DMS153 (cell line): ENCODE results near the gene PLCZ1.
"Not testable (repeated sequence)": the region's sequence is repeated elsewhere in the genome, so short reads cannot be mapped to it uniquely, and the experiment has no call there.

Experiments used
- DNase-seq: peaks from one replicate; lab custom pipeline; 2025; lab: John Stamatoyannopoulos, UW

The PLCZ1 gene

DNA sequence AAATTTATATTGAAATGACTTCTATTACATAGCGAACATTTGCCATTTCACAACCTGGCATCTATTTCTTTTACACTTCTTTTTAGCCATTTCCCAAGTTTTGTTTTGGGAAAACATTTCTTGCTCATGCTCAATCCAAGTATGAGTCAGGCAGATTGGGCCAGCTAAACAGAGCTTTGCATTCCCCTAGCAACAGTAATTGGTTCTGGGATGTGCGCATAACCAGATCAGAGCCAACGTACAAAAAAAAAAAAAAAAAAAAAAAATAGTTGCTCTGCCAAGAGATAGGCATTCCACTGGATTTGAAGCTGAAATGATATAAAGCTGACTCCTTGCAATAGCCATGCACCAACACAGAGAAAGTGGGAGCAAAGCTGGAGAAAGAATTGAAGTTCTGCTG is 37.5 kb downstream of the PLCZ1 start:
- no peak for DNase-seq

DNA sequence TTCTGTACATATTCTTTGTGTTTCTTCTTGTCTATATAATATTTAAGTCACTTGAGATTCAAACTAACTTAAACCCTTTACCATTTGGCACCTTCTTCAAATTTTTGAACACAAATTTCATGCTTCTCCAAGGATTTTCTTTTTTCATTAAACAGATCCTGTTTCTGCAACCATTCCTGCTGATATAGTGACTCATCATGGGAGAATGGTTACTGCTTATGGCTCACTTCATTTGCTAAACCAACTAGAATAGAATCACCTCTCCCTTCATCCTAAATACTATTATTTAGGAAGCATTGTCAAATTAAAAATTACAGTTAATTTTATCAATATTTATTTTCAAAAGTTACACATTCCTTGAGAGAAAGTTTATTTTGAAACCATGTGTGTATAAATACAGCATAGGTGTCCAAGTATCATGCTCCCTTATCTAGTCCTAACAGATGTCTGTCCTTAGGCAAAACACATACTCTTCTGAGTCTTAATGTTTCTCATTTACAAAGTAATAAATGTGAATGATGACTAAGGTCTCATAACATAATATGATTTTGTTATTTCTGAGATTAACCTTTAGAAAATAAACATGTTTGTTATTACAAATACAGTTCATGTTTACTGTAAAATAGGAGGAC is 40.7 kb downstream of the PLCZ1 start:
- DNase-seq = no peak

DNA sequence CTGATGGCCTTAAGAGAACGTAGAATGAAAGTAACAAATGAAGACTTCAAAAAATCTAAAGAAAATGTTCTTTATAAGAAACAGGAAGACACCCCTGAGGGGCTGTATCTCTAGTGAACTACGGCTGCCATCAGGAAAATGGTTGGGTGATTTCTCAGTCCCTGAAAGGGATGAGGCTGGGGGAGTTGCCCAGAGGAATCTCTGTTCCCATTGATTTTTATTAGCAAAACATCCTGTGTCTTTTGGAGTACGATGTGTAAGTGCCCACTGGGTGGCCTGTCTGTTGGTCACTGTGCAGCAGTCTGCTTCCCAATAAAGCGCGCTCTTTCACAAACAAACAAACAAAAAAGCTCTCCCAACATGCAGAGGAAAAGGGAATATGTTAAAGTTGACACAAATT is 43.8 kb downstream of the PLCZ1 start:
- DNase-seq = not testable (repeated sequence)

DNA sequence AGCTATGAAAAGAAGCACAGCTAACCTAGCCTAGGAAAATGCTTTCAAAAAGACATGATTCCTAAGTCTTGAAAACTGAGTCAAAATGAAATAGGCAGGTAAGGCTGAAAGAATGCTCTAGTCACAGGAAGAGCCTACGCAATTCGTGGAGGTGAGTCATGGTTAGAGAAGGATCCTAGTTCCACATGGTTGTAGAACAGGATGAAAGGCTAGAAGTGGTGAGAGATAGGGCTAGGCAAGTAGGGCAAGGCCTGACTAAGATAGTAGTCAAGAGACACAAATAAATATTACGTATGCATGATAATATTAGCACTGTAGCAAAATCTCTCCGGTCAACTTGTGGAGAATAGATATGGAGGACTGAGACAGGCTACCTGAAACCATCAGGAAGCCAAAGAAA is 47.2 kb downstream of the PLCZ1 start:
- DNase-seq = no peak

DNA sequence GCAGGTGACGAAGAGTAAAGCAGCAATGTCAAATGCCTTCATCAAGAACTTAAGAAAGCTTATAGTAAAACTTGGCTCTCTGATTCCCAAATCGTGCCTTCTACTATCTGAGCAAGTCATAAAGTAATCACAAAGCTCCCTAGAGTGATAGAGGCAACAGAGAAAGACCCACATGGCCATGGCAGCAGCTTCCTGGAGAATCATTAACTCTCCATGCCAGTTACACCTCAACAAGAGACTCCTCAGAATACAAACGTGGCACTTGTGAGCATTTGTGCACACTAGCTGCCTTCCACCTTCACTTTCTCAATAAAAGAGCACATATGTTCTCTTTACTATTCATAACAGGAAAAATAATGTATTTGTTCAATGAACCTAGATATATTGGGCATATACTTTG is 48.0 kb downstream of the PLCZ1 start:
- no peak for DNase-seq

DNA sequence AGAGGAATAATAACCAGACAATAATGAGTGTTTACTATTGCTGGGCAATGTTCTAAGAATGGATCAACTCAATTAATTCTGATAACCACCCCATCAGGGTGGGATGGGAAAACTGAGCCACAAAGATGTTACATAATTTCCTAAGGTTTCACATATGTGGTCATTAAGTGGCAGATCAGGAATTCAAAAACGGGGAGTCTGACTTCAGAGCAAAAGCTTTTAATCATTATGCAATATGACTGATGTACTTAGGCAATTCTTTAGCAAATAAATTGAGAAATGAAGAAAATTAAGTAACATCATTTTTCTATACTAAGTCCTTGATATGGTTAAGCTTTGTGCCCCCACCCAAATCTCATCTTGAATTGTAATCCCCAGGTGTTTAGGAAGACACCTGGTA is 53.4 kb downstream of the PLCZ1 start:
- no peak for DNase-seq

DNA sequence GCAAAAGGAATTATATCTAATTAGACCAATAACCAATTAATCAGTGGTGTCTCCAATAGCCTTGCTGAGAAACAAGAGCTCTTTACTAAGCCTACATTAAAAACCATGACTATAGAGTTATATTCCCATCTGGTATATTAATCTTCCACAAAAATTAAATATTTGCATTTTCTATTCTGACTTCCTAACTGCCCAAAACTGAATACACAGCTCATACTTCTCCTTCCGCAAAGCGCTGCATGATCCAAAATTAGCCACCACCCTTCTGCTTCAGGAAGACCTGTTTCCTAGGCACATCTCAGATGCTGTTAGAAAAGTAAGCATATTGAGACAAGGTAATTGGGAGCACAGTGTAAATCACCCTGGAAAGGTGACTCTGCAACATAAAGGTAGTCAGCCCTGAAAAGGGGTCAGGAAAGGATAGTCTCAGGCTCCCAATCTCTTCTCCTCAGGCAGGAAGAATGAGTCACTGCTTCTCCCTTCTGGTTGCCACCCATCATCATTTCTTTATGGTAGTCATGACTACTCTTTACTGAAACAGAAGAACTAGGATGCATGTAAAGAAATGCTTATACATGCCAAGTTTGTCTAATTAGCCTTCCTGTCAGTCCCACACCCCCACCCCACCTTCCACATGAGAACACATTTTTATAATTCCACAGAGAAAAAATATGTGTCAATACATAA is 54.3 kb downstream of the PLCZ1 start:
- DNase-seq = no peak

DNA sequence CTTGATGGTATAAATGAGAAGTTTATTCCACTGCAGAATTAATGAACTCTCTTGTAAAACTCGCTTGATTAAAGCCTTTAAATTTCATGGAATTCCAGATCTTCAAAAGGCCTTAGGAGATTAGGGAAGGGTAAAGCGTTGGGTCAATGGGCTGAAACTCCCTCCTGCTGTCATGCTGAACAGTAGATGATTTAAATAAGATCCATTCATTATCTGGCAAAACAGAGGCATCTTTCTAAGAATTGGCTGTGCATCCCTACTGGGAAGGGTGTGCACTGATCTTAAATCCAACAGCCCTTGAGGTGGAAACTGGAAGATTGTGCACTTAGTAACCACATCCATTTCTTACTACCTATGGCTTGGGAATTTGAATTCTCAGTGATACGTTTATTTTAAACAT is 56.0 kb downstream of the PLCZ1 start:
- no peak for DNase-seq

DNA sequence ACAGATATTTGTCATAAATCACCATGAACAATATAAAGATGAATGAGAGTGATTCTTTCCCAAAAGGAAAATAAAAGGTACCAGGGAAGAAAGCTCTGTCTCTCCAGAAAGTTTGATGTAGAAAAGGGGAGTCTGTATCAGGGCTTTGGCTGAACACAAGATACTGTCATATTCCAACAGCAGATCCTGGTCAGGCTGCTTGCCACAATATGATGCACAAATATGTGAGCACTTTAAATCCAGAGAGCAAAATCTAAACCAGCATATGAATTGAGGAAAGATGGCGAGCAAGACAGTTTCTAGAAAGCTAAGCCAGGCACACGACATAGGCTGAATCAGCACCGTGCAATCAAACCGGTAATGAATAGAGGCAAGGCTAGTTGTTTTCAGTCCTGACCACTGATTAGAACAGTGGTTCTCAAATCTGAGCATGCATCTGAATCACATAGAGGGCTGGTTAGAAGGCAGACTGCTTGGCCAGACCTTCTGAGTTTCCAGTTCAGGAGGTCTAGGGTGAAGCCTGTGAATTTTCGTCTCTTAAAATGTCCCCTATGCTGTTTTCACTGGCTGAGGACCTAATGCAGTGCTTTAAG is 60.7 kb downstream of the PLCZ1 start:
- DNase-seq = no peak

DNA sequence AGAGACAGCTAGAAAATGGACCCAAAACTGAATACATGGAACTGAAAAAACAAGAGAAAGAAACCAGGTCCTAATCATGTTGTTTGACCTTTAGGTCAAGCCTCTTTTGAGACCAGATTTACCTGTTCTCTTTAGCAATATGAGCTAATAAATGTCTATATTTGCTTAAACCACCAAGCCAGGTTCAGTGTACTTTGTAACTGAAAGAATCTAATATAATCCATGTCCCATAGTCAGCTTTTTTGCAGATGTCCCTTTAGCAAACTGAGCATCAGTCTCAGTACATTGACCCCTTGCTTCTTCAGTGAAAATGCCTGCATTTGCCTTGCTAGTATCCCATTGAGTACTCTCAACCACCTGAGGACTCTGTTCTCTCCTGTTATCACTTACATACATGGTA is 61.7 kb downstream of the PLCZ1 start:
- DNase-seq = no peak

DNA sequence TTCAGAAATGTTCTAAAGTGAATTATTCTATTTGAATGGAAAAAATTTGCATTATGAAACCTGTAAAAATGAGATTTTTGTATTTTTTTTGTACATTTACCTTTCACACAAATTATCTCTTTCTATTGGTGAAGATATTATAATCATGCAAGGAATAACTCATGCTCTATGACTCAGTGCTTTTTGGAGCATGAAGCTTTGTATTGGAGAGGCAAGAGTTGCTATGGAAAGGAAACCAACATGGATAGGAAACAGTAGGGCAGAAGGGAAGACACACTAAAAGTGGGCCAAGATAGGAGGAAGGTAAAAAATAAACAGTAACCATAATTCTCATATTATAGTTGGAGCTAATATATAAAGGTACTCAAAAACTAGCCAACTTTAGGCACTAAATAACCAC is 79.0 kb downstream of the PLCZ1 start:
- no peak for DNase-seq

DNA sequence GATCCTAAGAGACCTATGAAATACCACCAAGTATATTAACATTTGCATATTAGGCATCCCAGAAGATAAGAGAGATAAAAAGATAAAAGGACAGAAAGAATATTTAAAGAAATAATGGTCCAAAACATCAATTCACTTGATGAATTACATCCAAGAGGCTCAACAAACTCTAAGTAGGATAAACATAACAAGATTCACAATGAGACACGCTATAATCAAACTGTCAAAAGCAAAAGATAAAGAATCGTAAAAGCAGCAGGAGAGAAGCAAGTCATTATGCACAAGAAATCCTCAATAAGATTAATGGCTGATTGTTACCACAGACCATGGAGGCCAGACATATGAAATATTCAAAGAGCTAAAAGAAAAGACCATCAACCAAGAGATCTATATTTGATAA is 79.6 kb downstream of the PLCZ1 start:
- no peak for DNase-seq

DNA sequence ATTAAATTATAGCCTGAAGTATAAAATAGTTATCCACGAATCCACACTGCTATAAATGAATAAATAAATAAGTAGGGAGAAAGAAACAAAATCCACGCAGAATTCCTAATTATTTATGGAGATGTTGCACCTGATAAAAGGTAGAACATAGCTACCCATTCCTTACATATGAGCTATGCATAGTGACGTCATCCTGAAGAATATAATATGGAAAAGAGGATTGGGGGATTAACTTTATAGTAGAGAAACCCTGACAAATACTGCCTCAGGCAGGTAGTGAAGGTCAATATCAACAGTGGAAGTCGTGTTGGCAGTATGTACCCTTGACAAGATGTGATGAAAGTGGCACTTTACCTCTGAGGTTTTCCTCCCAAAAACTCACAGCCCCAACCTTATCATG is 82.5 kb downstream of the PLCZ1 start:
- DNase-seq = no peak

DNA sequence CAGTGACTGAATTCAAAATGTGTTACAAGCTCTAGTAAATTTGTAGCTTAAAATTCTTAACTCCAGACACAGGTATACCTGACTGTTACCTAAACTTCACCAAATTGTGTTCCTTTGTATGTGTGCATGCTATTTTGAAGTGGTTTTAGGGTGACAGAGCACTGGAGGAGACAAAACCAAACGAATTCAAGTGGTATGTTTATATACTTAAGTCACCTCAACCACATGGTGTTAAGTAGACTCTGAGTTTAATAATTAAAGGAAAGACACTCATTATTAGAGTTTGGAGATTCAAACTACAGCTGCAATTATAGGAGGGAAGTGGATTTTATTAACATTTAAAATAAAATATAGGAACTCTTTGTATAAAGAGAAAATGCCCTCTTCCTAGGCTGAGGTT is 84.3 kb downstream of the PLCZ1 start:
- no peak for DNase-seq

DNA sequence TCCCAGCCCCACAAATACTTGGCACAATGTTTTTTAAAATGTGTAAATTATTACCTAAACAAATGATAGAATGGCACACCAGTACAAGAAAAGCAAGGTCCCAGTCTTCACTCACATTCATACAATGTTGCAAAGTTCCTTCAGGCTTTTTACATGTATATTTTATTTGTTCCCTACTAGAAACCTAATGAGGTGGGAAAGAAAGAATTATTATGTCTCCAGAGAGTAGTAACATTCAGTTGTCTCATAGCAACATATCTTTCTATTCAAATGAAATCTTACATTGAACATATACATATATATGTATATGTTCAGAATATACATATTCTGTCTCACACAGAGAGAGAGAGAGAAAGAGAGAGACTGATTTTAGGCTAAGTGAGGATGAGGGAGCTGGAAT is 85.2 kb downstream of the PLCZ1 start:
- DNase-seq = no peak

DNA sequence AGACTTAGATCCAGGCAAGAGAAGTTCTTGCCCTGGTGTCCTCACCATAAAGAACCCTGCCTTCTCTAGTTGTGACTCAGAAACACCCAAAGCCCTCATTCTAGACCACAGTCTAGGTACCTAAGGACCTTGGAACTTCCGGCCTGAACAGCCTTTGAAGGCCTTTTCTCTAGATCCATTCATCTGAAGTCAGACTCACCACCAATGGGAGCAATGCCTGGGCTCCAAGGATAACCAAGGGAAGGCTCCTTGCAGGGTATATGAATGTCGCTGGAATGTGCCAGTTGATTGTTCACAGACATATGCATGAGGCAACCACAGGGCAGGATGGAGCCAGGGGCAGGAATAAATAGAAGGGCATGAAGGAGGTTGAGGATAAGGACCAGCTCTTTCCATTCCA is 86.3 kb downstream of the PLCZ1 start:
- DNase-seq = no peak

DNA sequence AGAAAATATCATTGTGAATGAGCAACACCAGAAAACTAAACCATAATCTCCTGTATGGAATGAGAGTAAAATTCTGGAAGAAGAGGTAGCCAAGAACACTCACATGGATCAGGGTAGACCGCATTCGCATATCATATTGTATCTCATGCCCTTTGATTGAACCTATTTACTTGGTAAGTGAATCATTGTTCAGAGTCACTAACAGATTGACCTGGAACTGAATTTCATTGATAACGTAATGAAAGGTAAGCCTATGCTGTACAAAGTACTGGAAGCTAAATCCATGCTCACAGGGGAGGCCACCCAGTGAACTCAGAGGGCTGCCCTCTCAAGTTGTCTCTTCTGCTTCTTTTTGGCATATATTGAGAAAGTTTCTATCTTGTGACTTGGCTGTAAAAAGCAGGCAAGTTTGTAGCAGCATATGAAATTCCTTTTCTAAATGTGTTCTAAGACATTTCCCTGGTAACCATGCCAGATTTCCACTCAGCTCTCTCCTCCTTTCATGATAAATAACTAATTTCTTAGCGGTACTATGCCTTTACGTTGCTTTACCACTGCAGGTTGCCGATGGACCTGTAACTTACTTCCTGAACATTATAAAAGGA is 91.4 kb downstream of the PLCZ1 start:
- DNase-seq = no peak

DNA sequence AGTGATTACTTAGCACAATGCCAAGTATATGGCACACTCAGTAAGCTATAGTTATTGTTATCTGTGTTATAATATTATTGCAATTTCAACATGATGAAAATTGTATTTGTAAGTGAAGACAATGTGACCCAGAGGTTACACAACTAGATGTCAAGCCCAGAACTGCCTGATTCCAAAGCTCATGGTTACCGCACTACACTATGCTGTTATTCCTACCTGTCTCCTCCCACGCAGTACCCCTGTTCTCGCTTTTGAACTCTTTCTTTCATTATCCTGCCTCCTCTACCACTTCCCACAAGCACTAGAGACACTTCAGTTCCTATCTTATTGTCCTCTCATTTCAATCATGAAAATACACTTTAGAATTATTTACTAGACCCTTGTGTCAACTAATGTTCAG is 93.2 kb downstream of the PLCZ1 start:
- no peak for DNase-seq

DNA sequence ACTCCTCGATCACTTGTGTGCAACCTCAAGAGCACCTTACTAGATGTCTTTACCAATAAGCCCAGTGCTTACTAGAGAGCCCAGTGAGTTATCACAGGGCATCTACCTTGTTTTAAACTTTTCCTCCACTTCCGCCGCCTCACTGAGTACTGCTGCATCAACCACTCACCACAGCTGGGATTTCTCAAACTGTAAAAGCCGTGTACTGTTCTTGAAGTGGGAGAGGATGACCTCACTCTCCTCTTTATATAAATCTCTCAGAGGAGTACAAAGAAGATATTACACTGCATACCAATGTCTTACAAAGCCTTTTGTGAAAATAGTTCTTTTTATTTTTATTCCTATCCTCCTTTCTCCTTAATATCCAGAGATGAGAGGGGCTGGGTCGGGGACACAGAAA is 94.1 kb downstream of the PLCZ1 start:
- no peak for DNase-seq

DNA sequence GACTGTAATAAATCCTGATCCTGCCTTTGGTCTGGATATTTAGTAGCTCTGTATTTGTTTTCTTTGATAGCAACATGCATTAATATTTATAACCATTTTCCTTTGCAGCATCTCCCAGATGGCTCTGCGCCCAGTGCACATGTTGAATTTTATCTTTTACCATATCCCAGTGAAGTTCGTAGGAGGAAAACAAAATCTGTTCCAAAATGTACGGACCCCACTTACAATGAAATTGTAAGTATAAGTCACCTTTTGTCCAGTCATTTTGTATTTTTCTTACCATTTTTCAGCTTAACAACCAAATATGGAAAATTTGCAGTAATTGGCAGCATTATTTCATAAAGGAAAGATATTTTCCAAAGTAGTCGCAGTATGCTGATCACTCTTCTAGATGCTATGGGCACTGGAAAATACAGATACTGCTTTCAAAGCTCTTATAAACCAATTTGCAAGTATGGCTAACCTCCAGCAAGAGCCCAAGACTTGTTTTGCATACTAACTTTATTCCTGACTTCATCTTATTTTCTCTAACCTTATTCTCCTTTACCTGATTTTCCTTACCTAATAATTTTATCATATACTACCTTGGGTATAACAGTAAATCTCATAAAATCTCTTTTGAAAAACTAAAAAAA is 97.4 kb downstream of the PLCZ1 start:
- DNase-seq = no peak

DNA sequence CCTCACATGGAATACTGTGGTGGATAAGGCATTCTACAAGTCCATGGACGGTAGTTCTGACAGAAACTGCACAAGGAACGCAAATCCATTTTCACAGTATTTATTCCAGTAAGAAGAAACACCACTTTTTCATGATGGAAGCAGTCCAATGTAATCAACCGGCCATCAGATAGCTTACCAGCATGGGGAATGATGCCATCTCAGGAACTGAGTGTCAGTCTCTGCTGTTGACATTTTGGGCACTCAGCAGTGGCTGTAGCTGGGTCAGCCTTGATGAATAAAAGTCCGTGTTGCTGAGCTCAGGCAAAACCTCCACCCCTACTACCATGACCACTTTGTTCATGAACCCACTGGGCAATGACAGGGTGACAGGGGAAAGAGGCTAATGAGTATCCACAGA is 103.4 kb downstream of the PLCZ1 start:
- DNase-seq = no peak
